SKM-1 treated with dmso at 0.1 percent for 144 hours (cell line): ENCODE results near the gene GPC1.
"Not testable (repeated sequence)": the region's sequence is repeated elsewhere in the genome, so short reads cannot be mapped to it uniquely, and the experiment has no call there.

Source experiments
- DNase-seq: peaks from one replicate; lab custom pipeline; 2025; ENCODE audit not compliant: unreplicated experiment; lab: John Stamatoyannopoulos, UW

GPC1 gene

DNA sequence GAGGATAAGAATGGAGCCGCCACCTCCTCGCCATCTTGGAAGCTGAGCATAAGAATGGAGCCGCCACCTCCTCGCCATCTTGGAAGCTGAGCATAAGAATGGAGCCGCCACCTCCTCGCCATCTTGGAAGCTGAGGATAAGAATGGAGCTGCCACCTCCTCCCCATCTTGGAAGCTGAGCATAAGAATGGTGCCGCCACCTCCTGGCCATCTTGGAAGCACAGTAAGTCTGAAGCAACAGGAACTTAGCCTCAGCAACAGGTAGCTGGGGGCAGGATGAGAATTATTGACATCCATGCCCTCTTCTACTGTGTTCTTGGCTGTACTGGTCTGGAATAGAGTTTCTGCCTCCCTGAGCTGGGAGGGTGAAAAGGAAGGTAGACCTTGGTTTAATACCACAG, 61.6 kb downstream of the GPC1 start:
- DNase-seq: not testable (repeated sequence)

DNA sequence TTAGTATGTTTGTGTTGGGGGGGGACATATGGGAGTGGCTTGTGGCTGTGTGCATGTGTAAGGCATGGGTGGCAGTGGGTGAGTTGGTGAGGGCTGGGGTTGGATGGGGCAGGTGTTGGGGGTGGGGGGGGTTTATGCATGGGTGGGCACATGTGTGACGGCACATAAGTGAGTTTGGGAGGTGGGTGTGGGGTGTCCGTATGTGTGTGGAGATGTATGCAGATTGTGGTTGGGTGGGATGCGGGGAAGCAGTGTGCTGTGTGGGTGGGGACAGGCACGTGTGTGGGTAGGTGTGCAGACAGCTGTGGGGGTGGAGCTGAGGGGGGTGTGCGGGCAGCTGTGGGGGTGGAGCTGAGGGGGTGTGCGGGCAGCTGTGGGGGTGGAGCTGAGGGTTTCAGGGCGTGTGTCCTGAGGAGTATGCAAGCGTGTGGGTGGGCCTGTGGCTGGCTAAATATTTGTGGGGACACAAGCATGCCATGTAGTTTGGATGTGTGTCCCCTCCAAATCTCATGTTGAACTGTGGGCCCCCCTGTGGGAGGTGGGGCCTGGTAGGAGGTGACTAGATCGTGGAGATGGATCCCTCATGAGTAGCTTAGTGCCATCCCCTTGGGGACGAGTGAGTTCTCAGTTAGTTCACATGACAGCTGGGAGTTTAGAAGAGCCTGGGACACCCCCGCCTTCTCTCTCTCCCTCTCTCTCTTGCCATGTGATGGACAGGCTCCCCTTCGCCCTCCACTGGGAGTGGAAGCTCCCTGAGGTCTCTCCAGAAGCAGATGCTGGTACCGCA, 62.9 kb downstream of the GPC1 start:
- DNase-seq: no peak

DNA sequence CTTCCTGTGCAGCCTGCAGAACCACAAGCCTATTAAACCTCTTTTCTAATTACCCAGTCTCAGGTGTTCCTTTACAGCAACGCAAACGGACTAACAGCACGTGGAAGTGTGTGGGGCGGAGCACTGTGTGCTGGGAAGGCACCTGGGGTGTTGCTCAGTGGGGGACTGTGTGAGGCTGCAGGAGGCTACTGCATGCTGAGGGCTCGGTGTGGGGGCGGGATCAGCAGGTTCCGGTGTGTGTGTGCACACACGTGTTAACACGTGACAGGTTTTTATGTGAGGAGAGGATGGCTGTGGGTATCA, 63.4 kb downstream of the GPC1 start:
- DNase-seq: no peak

DNA sequence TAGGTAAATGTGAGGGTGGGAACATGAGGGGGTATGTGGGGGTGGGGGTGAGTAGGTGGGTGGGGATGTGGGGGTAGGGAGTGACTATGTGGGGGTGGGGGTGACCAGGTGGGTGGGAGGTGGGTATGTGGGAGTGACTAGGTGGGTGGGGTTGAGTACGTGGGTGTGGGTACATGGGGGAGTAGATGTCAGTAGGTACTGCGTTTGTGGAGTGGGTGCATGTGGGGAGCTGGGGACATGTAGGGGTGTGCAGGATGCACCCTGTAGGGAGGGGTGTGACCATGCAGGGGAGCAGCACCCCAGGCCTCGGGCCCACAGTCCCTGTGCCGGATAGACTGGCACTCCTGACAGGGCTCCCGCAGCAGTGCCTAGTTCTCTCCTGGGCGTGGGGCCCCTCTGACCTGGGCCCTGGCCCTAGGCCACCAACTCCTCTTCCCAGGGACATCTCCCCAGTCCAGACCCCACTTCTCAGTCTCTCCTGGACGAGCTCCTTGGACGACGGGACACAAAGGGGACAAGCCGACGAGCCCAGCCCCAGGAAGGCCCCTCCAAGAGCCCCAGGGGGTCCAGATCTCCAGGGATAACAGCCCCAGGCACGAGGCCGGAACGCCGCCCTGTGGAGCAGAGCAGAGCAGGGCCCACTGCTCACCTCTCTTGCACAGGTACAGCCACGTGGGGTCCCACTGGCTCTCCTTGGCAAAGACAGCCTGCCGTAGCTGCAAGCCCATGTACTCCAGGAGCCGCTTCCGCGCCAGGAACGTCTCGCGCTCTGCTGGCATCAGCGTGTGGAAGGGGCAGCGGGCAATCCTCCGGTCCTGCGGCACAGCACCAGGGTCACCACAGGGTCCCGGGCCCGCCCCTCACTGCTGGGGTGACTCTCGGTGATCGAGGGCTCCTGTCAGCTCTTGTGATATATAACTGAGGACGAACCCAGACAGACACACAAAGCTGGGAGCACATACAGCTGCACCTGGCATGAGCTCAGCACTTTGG, 64.1 kb downstream of the GPC1 start:
- no peak for DNase-seq

DNA sequence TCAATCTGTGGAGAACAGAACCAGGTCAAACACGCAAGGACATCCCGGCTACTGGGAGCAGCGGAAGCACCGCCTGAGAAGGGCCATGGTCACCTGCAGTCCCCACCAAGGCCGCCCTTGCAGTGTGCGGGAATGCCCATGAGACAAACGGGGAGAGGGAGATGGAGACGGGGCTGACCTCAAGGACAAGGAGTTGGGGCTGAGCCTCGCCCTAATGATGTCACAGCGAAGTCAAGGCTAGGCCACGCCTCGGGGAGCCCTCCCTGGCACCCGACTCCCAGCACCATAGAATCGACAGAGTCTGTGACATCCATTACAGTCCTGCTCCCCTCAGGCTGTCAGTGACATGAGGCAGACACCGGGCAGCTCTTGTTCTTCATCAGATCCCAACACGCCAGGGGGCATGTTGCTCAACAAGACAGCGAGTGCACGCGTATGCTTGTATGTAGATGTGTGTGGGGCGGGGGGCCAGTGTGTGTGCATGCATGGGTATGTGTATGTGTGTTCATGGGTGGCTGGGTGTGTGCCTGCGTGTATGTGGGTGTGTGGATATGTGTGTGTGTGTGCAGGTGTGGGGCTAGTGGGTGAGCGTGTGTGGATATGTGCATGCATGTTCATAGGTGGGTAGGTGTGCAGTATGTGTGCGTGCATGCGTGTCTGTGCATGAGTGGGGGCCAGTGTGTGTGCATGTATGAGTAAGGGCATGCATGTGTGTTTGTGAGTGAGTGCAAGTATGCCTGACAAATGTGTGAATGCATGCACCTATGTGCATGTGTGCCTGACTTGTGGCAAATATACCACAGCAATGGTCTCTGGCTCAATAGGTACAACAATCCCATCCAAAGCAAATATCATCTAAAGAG, 65.3 kb downstream of the GPC1 start:
- DNase-seq: no peak

DNA sequence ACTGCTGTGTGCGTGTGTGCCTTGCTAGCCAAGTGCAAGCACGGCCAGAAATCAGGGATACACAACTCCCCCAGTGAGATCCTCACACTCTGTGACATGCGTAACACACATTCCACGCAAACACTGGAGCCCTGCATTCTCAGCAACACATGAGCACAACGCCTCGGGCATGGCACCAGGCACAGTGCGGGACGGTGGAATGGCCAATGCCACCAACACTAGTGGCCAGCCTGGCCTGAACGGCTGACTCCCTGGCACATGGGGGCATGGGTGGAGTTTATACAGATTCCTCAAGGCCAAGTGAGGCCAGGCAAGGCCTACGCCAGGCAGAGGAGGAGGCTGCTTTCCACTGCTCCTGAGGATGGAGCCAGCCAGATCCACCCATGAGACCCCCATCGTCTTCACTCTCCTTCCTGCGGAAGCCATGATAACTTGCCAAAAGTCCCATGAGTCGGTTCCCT, 66.1 kb downstream of the GPC1 start:
- no peak for DNase-seq

DNA sequence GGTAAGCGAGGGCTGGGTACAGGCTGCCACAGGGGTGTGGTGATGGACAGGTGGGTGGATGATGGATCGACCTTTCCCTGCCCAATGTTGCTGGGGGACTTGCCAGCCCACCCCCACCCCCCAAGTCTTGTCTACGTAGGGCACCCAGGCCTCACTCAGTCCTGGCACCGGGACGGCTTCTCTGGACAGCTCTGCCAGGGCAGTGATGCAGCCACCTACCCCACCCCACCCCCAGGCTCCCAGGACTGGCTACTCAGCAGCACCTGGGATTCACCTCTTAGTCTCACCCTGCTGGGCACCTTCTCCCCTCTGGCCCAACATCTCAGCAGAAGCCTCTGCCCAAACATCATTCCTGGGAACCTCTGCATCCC, 66.6 kb downstream of the GPC1 start:
- DNase-seq: no peak

DNA sequence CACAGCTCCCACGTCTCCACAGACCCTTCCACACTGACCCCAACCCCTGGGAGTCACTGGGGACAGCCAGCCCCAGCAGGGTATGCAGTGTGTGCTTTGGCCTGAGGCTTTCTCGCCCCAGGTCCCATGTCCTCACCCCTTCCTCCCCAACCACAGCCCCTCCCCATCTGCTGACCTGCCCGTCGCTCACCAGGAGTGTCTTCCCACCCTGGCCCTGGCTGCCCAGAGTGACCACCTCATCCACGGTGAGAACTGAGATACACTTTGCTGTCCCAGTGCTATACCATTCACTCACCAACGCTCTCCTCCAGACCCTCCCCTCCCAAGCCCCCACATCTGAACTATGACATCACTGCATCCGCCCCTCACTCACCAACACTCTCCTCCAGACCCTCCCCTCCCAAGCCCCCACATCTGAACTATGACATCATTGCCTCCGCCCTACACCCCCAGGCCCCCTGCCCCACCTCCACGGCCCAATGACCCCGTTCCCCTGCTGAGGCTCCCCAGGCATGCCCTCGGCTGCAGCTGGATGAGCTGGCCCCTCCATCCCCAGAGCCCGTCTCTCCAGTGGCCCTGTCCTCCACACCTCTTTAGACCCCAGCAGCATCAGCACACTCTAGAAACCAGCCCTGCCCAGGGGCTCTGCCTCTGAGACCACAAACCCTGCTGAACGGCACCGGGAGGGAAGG, 67.1 kb downstream of the GPC1 start:
- no peak for DNase-seq

DNA sequence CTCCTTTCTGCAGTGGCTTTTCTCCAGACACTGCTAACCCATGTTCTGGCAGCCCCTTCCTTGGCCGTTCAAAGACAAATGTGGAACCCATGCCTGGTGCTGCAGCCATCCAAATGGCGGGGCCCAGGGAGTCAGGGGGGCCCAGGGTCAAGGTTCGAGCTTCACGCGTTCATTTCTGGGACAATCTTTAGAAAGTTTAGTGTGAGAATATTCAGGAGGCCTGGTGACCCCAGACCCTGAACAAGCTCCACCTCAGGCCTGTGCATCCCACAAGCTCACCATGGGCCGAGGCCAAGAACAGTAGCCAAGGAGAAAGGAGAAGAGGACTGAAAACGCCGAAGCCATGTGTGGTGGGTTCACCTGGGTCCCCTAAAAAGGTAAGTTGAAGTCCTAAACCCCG, 67.9 kb downstream of the GPC1 start:
- no peak for DNase-seq

DNA sequence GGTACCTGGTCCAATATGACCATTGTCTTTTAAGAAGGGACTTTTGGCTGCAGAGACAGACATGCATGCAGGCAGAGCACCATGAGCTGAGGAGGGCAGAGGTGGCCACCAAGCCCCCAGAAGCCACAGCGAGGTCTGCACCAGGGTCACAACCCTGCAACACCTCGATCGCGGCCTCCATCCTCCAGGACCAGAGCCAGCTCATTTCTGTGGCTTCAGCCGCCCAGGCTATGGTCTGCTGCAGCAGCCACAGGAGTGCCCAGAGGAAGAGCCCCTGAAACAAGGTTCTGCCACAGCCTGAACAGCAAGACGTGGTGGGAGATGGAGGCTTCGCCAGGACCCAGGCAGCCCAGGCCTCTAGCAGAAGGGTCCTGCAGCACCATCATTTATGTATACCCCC, 68.4 kb downstream of the GPC1 start:
- DNase-seq: no peak

DNA sequence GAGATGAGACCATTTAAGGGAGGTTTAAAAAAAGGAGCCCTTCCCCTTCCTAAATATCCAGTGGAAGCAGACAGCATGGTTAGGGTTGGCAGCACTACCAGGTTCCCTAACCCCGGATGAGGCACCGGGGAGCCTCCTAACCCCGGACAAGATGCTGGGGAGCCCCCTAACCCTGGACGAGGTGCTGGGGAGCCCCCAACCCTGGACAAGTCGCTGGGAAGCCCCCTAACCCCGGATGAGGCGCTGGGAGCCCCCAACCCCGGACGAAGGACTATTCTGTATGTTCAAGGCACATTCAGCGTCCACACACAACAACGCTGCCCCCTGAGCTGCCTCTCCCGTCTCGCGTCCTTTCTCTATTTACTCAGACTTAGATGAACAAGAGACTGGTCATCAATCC, 70.4 kb downstream of the GPC1 start:
- no peak for DNase-seq

DNA sequence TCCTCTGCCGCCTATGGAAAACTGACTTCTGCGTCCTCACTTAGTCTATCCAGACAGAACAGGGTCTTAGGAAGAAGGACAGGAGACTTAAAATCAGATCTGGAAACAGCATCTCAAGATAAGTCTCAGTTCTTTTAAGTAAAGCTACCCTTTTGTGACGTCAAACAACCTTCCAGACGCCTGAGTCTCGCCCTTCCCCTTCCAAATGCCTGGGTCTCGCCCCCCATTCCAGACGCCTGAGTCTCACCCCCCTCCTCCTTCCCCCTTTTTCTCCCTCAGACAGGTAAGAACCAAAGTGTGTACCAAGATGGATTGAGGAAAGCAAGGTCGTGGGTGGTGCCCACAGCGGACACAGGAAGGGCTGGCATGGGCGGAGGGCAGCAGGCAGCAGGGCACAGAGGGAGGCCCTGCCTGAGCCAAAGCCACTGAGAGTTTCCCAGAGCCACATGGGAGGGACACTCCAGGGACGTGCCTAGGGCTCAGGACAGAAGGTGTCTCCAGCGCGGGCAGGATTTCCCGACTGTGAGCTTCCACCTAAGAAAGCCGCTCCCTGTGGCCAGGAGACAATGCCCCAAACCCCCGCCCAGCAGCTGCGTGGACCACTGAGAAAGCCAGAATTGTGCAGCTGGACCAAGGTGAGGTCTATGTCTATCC, 71.1 kb downstream of the GPC1 start:
- DNase-seq: no peak

DNA sequence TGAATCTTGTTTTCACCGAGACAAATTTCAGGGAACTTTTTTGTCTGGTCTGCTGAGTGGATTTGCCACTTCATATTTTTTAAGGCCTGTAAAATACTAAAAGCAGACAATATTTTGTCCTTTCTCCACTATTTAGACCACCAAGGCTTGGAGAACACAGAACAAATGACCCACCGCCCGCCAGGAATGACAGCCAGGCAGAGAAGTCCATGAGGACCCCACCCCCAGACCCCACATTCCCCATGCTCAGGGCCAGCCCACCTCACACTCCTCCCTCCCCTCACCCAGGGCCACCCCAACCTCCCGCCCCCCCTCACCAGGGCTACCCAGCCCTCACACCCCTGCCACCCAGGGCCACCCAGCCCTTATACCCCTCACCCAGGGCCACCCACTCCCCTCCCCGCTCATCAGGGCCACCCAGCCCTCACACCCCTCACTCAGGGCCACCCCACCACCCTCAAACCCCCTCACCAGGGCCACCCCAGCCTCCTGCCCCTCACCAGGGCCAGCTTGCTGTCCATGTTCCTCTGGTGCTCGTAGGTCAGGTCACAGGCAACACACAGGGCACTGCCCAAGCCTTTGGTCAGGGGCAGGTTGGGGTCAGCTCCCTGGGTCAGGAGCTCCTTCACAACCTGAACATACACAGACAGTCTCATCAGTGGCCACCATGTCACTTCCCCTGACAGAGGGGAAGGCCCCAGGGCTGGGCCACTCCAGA, 71.8 kb downstream of the GPC1 start:
- no peak for DNase-seq

DNA sequence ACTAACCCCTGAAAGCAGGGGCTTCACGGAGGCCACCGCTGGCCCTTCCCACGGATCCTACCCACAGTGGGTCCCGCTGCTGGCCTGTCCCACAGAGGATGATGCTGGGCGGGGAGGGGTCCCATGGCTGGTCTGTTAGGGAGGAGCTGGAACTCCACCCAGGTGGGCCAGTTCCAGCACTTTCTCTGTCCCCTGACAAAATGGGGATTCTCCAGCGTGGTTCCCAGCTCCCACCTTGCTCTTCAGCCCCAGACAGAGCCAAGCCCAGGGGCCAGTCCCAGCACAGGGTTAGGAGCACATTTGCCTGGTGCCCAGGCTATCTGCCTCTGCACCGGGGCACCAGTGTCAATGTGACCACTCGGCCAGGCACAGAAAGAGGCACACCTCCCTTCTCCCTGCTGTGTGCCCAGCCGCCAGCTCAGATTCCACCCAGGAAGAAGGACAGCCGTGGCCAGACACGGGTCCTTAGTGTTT, 72.4 kb downstream of the GPC1 start:
- DNase-seq: no peak

DNA sequence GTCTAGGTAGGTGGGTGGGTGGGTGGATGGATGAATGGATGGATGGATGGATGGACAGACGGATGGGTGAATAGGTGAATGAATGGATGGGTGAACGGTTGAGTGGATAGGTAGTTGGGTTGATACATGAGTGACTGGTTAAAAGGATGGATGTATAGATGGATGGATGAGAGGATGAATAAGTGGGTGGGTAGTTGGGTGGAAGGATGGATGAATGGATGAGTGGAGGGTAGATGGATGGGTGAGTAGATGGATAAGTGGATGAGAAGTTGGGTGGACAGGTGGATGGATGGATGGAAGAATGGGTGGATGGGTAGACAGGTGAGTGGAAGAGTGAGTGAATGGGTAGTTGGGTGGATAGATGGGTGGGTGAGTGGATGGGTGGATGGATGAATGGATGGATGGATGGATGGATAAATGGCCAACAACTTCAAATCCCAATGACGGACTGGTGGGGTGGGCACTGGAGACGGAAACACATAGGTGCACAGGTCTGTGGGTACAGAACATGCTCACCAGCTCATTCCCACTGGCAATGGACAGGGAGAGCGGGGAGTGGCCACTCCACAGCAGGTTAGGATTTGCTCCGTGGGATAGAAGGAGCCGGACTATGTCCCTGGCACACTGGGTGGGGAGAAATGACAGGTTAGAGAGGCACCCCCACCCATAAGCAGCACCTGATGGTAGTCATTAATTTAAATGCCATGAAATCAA, 73.5 kb downstream of the GPC1 start:
- no peak for DNase-seq

DNA sequence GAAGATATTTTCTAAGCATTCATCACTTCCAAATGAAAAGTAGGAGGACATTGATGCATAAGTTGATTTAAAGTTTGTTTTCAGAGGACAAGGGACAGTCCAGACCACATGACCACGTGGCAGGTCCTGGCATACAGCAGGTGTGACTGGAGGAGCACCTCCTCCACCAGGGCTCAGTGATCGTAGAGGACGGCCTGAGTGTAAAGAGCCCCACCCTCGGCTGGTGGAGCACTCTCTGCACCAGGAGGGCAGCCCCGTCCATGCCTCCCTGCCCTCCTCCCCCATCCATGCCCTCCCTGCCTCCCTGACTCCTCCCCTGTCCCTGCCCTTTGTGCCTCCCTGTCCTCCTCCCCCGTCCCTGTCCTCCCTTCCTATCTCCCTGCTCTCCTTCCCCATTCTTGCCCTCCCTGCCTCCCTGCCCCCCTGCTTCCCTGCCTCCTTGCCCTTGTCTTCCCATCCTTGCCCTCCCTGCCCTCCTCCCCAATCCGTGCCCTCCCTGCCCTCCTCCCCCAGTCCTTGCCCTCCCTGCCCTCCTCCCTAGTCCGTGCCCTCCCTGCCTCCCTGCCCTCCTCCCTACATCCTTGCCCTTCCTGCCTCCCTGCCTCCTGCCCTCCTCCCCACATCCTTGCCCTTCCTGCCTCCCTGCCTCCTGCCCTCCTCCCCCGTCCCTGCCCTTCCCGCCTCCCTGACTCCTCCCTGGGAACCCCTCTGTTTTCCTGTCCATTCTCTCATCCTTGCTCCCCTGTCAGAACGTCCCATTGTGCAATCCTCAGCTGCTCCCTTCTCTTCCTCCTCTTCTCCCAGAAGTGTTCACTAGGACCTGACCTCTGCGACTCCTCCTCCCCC, 74.4 kb downstream of the GPC1 start:
- DNase-seq: no peak

DNA sequence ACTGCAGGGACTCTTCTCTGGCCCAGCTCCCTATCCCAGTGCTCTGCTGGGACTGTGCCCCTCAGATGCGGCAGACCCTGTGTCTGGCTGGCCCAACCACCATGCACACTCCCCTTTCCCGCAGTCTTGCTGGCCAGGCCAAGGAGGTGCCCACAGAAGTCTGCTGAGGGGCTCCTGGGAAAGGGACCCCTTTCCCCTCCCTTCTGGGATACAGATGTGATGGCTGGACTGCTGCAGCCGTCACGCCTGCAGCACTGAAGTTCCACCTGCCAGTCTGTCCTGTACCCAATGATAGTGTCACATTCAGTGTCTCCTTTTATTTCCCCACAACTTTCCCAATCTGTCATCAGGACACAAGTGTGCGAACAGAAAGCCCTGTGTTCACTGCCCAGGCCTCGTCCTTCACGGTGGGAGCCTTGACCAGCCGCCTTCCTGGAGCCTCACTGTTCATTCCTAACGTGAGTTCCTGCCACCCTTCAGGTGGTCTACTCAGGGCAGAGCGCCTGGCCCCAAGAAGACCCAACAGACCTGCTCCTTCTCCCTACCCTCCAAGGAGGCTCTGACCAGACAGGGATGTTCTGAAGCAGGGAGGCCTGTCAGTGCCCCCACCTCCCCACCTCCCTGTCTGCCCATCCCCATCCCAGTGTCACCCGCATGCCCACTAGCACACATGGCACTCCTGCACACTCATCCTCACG, 75.2 kb downstream of the GPC1 start:
- DNase-seq: no peak
